Lung (tissue), 12 donors: ENCODE results near the gene LHPP. TPM values are rescaled to one million over a fixed set of nuclear protein-coding genes. Genes with fewer than 3 reads are reported as not detected.

Experiments
- ATAC-seq: fragments of 200-7000 bp; cut with Tn5 transposase; one replicate; pipeline ENCODE4 v1.9.1; 2020; ENCODE audit warnings: moderate number of reproducible peaks; ENCODE audit not compliant: insufficient read depth, low FRiP score
- DNase-seq, 3 donors: peaks; one replicate each; pipeline ENCODE4 v3.0.0-alpha.2; 2013 to 2017
- H3K27ac ChIP-seq, 2 donors: one replicate each; pipeline ENCODE4 v1.5.1; 2013; ENCODE audit warnings: mild to moderate bottlenecking in 2 of 2, moderate library complexity in 2 of 2, control low read depth in 1 of 2, inconsistent platforms in 1 of 2, low read depth in 1 of 2, low read length in 1 of 2
- H3K27me3 ChIP-seq, 3 donors: one replicate each; pipeline ENCODE4 v1.5.1; 2013; ENCODE audit warnings: low read length in 2 of 3; ENCODE audit not compliant: control insufficient read depth in 3 of 3, insufficient read depth in 3 of 3
- H3K36me3 ChIP-seq, 4 donors: one replicate each; pipeline ENCODE4 v1.5.1; 2013; ENCODE audit warnings: low read length in 4 of 4, mild to moderate bottlenecking in 1 of 4, moderate library complexity in 1 of 4; ENCODE audit not compliant: control insufficient read depth in 4 of 4, insufficient read depth in 4 of 4
- H3K4me1 ChIP-seq, 5 donors: one replicate each; pipeline ENCODE4 v1.5.1; 2013; ENCODE audit warnings: low read length in 5 of 5, mild to moderate bottlenecking in 2 of 5, moderate library complexity in 1 of 5; ENCODE audit not compliant: control insufficient read depth in 5 of 5, insufficient read depth in 5 of 5
- H3K4me3 ChIP-seq: one replicate; pipeline ENCODE4 v1.5.1; 2013; ENCODE audit warnings: mild to moderate bottlenecking, control low read depth, moderate library complexity
- H3K9ac ChIP-seq, 2 donors: one replicate each; pipeline ENCODE4 v1.5.1; 2013; ENCODE audit warnings: low read length in 2 of 2, control low read depth in 1 of 2; ENCODE audit not compliant: insufficient read depth in 1 of 2
- H3K9me3 ChIP-seq, 4 donors: one replicate each; pipeline ENCODE4 v1.5.1; 2013; ENCODE audit warnings: low read length in 3 of 4, mild to moderate bottlenecking in 1 of 4, moderate library complexity in 1 of 4; ENCODE audit not compliant: control insufficient read depth in 4 of 4, insufficient read depth in 3 of 4
- WGBS, 2 donors: extraction: QIAGEN DNeasy Blood & Tissue Kit; methylation state at CpG; one replicate each; pipeline ENCODE4 v1.1.7; 2013; 5-methylcytosine and 5-hydroxymethylcytosine counted together
- polyA plus RNA-seq, 2 donors: library from polyadenylated mRNA; stranded (reverse); fragments of 200-250 nt; gene quantifications; one replicate each; pipeline ENCODE4 v1.2.1, GENCODE V29; 2013
- total RNA-seq, 2 donors: library from RNA; depleted of rRNA in 1 of 2; stranded (reverse); fragments of >200 nt in 1 of 2; gene quantifications; one replicate each; pipeline ENCODE4 v1.2.1, GENCODE V29; 2014 to 2021
- TF ChIP-seq, protein P1 (sequence below): IDR thresholded peaks from 2 replicates; pipeline ENCODE4 v1.5.1; 2012; ENCODE audit warnings: mild to moderate bottlenecking; ENCODE audit errors: control extremely low read depth, extremely low read depth
- donor health status: control.
- donor health status: control.
- donor health status: Bipolar disorder and iron deficiency.
- donor health status: healthy.
- donor health status: DM: yes; HTN: yes; CAD: no.

The LHPP gene
- total and polyA plus RNA-seq, 4 donors, result 7.1 to 18.6 (median 14.8) TPM

DNA sequence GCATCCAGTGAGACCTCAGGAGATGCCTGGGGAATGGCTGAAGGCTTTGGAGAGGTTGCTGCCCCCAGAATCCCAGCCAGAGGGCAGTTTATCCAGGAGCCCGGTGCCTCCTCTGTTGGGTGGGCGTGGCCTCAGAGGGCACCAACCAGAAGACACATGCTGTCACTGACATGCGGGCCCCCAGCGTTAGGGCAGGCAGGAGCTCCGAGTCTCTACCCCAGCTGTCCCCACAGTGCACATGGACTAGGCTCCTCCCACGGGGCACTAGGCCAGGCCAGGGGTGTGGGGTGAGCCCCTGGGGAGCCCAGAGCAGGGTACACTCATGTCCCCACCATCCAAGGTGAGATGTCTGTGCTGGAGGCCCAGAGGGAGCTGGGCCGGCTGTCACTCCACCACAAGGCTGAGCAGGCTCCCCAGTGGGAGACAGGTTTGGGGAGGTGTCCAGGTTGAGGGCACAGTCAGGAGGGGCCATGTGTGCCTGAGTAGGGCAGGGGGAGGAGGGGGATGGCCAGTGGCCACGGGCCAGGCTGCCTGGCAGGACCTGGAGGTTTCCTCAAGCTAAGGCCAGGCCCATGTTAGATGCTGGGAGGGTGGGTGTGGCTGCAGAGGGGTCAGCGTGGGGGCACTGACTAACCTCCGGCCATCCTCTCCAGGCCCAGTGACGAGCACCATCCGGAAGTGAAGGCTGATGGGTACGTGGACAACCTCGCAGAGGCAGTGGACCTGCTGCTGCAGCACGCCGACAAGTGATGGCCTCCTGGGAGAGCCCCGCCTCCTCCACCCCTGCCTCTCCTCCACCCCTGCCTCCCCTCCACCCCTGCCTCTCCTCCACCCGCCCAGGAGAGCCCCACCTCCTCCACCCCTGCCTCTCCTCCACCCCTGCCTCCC is 151.2 kb downstream of the LHPP start:
- no peak for ATAC-seq
- 58 to 60% methylated on average over 18 of the region's 18 CpGs for WGBS, 2 donors
- Histone ChIP-seq H3K4me3 (no peak overlapping the region), H3K27me3 (no peaks in the 10 kb centered on the region), H3K9me3 (no peaks in the 10 kb centered on the region), H3K4me1 (peaks cover 0 to 16% (median 8%) of the 10 kb centered on the region in 5 donors), H3K36me3 (peaks cover 0 to 13% (median 0%) of the 10 kb centered on the region in 4 donors), H3K9ac (no peak overlapping the region), H3K27ac (peak overlapping the region in 1 of 2 donors; percentile 34)
- DNase-seq, result no peak
- TF ChIP-seq, protein P1, sequence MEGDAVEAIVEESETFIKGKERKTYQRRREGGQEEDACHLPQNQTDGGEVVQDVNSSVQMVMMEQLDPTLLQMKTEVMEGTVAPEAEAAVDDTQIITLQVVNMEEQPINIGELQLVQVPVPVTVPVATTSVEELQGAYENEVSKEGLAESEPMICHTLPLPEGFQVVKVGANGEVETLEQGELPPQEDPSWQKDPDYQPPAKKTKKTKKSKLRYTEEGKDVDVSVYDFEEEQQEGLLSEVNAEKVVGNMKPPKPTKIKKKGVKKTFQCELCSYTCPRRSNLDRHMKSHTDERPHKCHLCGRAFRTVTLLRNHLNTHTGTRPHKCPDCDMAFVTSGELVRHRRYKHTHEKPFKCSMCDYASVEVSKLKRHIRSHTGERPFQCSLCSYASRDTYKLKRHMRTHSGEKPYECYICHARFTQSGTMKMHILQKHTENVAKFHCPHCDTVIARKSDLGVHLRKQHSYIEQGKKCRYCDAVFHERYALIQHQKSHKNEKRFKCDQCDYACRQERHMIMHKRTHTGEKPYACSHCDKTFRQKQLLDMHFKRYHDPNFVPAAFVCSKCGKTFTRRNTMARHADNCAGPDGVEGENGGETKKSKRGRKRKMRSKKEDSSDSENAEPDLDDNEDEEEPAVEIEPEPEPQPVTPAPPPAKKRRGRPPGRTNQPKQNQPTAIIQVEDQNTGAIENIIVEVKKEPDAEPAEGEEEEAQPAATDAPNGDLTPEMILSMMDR, result no peak

DNA sequence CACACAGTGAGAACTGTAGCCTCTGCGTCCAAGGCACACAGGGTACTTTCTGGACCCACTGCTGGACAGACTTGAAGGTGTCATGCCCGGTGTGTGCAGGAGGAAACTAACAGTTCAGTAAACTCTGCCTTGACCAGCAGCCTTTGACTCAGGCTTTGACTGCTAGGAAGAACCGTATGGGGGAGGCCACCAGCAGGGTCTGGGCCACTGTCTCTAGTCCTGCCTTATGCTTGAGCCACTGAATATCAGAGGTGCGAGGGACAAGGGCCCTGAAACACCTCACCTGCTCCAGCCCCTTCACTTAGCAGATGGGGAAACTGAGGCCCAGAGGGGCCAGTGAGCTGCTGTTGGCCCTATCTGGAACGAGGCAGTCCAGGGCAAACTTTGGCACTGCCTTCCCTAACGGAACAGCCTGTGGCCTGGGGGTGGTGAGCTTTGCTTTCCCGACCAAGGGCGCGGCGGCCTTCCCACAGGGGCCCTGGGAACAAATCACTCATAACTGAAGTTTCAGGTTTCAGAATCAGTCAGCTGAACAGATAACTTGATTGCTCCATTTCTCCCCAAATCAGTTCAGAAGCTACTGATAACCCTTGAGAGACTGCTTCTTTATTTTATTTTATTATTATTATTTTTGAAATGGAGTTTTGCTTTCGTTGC is 152.5 kb downstream of the LHPP start:
- H3K4me1 ChIP-seq, result peaks cover 0 to 28% (median 12%) of the 10 kb centered on the region in 5 donors
- TF ChIP-seq, protein P1, result no peak
- no peak for DNase-seq
- H3K27me3 ChIP-seq, result no peaks in the 10 kb centered on the region
- H3K9ac ChIP-seq, result no peak overlapping the region
- WGBS, 2 donors, result 87 to 90% methylated on average over 11 of the region's 11 CpGs
- no peak overlapping the region for H3K4me3 ChIP-seq
- no peak overlapping the region for H3K27ac ChIP-seq
- no peak for ATAC-seq
- H3K36me3 ChIP-seq, result peaks cover 0 to 18% (median 0%) of the 10 kb centered on the region in 4 donors
- H3K9me3 ChIP-seq, result no peaks in the 10 kb centered on the region

DNA sequence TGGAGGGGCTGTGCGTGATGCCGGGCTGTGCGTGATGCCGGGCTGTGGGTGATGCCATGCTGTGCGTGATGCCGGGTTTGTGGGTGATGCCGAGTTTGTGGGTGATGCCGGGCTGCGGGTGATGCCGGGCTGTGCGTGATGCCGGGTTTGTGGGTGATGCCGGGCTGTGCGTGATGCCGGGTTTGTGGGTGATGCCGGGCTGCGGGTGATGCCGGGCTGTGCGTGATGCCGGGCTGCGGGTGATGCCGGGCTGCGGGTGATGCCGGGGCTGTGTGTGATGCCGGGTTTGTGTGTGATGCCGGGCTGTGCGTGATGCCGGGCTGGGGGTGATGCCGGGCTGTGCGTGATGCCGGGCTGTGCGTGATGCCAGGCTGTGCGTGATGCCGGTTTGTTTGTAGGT is 153.6 kb downstream of the LHPP start:
- Histone ChIP-seq H3K27me3 (no peaks in the 10 kb centered on the region), H3K9me3 (no peaks in the 10 kb centered on the region), H3K36me3 (peaks cover 0 to 18% (median 0%) of the 10 kb centered on the region in 4 donors), H3K4me1 (peaks cover 0 to 31% (median 19%) of the 10 kb centered on the region in 5 donors), H3K27ac (no peak overlapping the region), H3K4me3 (no peak overlapping the region), H3K9ac (no peak overlapping the region)
- 98% methylated on average over 34 of the region's 34 CpGs for WGBS, 2 donors
- TF ChIP-seq, protein P1, result no peak
- DNase-seq, result no peak
- ATAC-seq, result no peak
